ENCODE results near the gene CXorf58. TPM values are rescaled to one million over a fixed set of nuclear protein-coding genes. Genes with fewer than 3 reads are reported as not detected.
A peak's percentile ranks its signal among the peaks of the same experiment; 100 is the strongest.

Gene CXorf58
- total and polyA plus RNA-seq, 2 of the 4 experiments (the other 2 are of a cell fraction), result not detected

- dilution Hi-C loops (cut with HindIII; ENCODE audit: low sequenced_read_pairs, unreplicated experiment) (no loop called here), in situ Hi-C loops (cut with MboI; ENCODE audit: low sequenced_read_pairs) (no loop called here), intact Hi-C loops (cut with micrococcal nuclease) (no loop called here)
- Histone ChIP-seq H3K56ac (ENCODE audit: extremely low read depth, insufficient read depth, low read length) (no peak overlapping the region), H4K20me1 (ENCODE audit: insufficient read depth, low read length) (no peaks in the 10 kb centered on the region), H3K9me3 (ENCODE audit: control insufficient read depth, insufficient read depth, low read length) (no peaks in the 10 kb centered on the region), H3K18ac (ENCODE audit: low read depth, low read length) (no peak overlapping the region), H3K4me1 (ENCODE audit: control insufficient read depth, insufficient read depth, low read length) (peaks cover 8% of the 10 kb centered on the region; the same call in 1 of the 2 replicates), H3K4me2 (ENCODE audit: low read depth, low read length) (no peak overlapping the region), H2BK5ac (ENCODE audit: low read depth, low read length, poor library complexity, severe bottlenecking) (no peak overlapping the region), H4K5ac (ENCODE audit: low read depth, low read length) (no peak overlapping the region), H2AK9ac (replicated peaks; ENCODE audit: low read depth, low read length, poor library complexity) (no peak overlapping the region), H3K4me3 (ENCODE audit: insufficient read depth, low read depth, low read length) (no peak overlapping the region), H3K9ac (ENCODE audit: low read depth, low read length) (no peak overlapping the region), H3K36me3 (ENCODE audit: control insufficient read depth, insufficient read depth, low read length) (no peaks in the 10 kb centered on the region), H3K79me1 (ENCODE audit: low read depth in 1 of 2, low read length in 2 of 2) (0 out of 4 replicates have a peak, but pooled peaks cover 0 to 3% of the 10 kb centered on the region in 2 experiments), H3K23ac (ENCODE audit: low read depth, low read length) (no peak overlapping the region), H3K27ac (ENCODE audit: insufficient read depth, low read length) (no peak overlapping the region), H3K9me1 (ENCODE audit: insufficient read depth, low read length) (no peaks in the 10 kb centered on the region), H2BK120ac (ENCODE audit: low read depth, low read length) (no peak overlapping the region), H3K27me3 (ENCODE audit: control insufficient read depth, insufficient read depth, low read length) (no peaks in the 10 kb centered on the region), H2AK5ac (ENCODE audit: low read depth, low read length) (peak overlapping the region; percentile 9; the same call in 1 of the 2 replicates), H4K91ac (ENCODE audit: insufficient read depth, low read depth, low read length) (no peak overlapping the region; the same call in 1 of the 2 replicates), H3K4ac (ENCODE audit: low read depth, low read length) (no peak overlapping the region), H2BK20ac (ENCODE audit: low read depth, low read length) (no peak overlapping the region), H3K14ac (replicated peaks; ENCODE audit: low read depth, low read length) (no peak overlapping the region), H4K8ac (ENCODE audit: low read depth in 2 of 2, low read length in 2 of 2) (no peak overlapping the region), H2AFZ (replicated peaks; ENCODE audit: low read length, poor library complexity) (no peak overlapping the region), H2BK15ac (ENCODE audit: low read depth, low read length) (no peak overlapping the region)
- no CpG with 5 or more reads among the region's 4 CpGs for WGBS, 2 experiments (ENCODE audit: extremely low coverage in 2 of 2, insufficient read length in 1 of 2)
- no TSS peak for BruUV-seq (replicated peaks)
- ATAC-seq (ENCODE audit: low read depth), result no peak
- no peak for DNase-seq
- POLR2A ChIA-PET (ENCODE audit: unreplicated experiment), result no interaction called here
- TF ChIP-seq ELK1 (IDR thresholded peaks at IDR 0.05; ENCODE audit: borderline replicate concordance, low read depth, low read length) (no peak), SMC3 (IDR thresholded peaks at IDR 0.05; ENCODE audit: low read depth, low read length) (no peak), RAD21 (IDR thresholded peaks at IDR 0.05; ENCODE audit: low read length) (no peak), RCOR1 (IDR thresholded peaks at IDR 0.05; ENCODE audit: insufficient replicate concordance, low read length) (no peak), CEBPB (IDR thresholded peaks at IDR 0.05; ENCODE audit: low read depth, low read length) (no peak), MXI1 (IDR thresholded peaks at IDR 0.05; ENCODE audit: borderline replicate concordance, low read depth, low read length) (no peak), RFX5 (IDR thresholded peaks at IDR 0.05; ENCODE audit: low read depth, low read length) (no peak), FOS (IDR thresholded peaks at IDR 0.05; ENCODE audit: low read depth, low read length) (no peak), POLR2A (IDR thresholded peaks at IDR 0.05; ENCODE audit: low read depth, low read length) (no peak), BHLHE40 (IDR thresholded peaks at IDR 0.05; ENCODE audit: low read depth, low read length) (no peak), USF2 (IDR thresholded peaks at IDR 0.05; ENCODE audit: low read depth, low read length) (no peak), CHD1 (IDR thresholded peaks at IDR 0.05; ENCODE audit: low read depth, low read length) (no peak), MAFK (IDR thresholded peaks at IDR 0.05; ENCODE audit: low read depth, low read length) (no peak), NFE2L2 (IDR thresholded peaks at IDR 0.05; ENCODE audit: low read depth, low read length) (no peak), CTCF (conservative IDR thresholded peaks at IDR 0.05; ENCODE audit: low read depth, low read length) (no peak), MAZ (IDR thresholded peaks at IDR 0.05; ENCODE audit: borderline replicate concordance, low read depth, low read length) (no peak)
- CTCF ChIA-PET, result interaction anchor here (2.1 kb wide), 1 partner anchor 14 kb away, joined by 11 read pairs; no protein-coding TSS in a partner anchor
Observed at GRCh38 chrX:23887918-23888317, 19.9 kb upstream of the CXorf58 start.

Data from IMR-90 (cell line).